Astrocyte of the spinal cord (primary cell): ENCODE measurements around the gene FLT4.
"Not testable (repeated sequence)": the region's sequence is repeated elsewhere in the genome, so short reads cannot be mapped to it uniquely, and the experiment has no call there.

Experiments
- DNase-seq: peaks from one replicate; pipeline ENCODE4 v3.0.0; 2011; ENCODE audit warnings: low read depth, low spot score
- H3K4me3 ChIP-seq: 2 replicates; pipeline ENCODE4 v1.5.1; 2011; ENCODE audit warnings: low read depth, mild to moderate bottlenecking, low read length, moderate library complexity
- in situ Hi-C: cut with HindIII; loops from 2 replicates; pipeline ENCODE4 v1.10.0; 2017; ENCODE audit warnings: low sequenced_read_pairs
- TF ChIP-seq, protein P1 (sequence below): IDR thresholded peaks from 2 replicates; pipeline ENCODE4 v1.5.1; 2012; ENCODE audit warnings: low read depth, mild to moderate bottlenecking, low read length, inconsistent platforms

FLT4 gene

DNA sequence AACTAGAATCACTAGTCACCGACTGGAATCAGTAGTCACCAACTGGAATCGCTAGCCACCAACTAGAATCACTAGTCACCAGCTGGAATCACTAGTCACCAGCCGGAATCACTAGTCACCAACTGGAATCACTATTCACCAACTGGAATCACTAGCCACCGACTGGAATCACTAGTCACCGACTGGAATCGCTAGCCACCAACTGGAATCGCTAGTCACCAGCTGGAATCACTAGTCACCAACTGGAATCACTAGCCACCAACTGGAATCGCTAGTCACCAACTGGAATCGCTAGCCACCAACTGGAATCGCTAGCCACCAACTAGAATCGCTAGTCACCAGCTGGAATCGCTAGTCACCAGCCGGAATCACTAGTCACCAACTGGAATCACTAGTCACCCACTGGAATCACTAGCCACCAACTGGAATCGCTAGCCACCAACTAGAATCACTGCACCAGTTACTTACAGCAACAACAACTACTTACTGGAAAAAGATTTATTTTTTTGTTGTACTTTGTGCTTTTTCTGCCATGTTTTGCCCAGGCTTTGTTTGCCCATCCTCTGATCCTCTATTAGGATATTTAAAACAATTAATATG is 25.7 kb upstream of the FLT4 start:
- H3K4me3 ChIP-seq, result no peak overlapping the region
- TF ChIP-seq, protein P1, sequence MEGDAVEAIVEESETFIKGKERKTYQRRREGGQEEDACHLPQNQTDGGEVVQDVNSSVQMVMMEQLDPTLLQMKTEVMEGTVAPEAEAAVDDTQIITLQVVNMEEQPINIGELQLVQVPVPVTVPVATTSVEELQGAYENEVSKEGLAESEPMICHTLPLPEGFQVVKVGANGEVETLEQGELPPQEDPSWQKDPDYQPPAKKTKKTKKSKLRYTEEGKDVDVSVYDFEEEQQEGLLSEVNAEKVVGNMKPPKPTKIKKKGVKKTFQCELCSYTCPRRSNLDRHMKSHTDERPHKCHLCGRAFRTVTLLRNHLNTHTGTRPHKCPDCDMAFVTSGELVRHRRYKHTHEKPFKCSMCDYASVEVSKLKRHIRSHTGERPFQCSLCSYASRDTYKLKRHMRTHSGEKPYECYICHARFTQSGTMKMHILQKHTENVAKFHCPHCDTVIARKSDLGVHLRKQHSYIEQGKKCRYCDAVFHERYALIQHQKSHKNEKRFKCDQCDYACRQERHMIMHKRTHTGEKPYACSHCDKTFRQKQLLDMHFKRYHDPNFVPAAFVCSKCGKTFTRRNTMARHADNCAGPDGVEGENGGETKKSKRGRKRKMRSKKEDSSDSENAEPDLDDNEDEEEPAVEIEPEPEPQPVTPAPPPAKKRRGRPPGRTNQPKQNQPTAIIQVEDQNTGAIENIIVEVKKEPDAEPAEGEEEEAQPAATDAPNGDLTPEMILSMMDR, result no peak
- in situ Hi-C loops, result no loop called here
- no peak for DNase-seq

DNA sequence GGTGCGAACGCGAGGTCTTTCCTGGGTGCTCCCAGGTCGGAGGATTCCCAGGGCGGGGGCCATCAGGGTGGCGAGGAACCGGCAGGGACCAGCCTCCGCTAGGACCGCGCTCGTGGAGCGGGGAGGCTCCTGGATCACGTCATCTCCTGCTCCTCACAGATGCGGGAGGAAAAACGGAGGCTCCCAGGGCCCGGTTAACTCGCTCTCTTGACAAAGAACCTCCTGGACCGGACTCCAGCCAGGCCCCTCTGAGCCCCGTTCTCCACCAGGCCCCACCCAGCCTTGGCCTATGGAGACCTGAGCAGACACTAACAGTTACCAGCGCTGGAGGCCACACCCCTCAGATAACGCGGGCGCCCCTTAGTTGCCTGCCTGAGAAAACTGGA is 24.7 kb upstream of the FLT4 start:
- DNase-seq, H3K4me3 ChIP-seq, in situ Hi-C loops: not testable (repeated sequence)

DNA sequence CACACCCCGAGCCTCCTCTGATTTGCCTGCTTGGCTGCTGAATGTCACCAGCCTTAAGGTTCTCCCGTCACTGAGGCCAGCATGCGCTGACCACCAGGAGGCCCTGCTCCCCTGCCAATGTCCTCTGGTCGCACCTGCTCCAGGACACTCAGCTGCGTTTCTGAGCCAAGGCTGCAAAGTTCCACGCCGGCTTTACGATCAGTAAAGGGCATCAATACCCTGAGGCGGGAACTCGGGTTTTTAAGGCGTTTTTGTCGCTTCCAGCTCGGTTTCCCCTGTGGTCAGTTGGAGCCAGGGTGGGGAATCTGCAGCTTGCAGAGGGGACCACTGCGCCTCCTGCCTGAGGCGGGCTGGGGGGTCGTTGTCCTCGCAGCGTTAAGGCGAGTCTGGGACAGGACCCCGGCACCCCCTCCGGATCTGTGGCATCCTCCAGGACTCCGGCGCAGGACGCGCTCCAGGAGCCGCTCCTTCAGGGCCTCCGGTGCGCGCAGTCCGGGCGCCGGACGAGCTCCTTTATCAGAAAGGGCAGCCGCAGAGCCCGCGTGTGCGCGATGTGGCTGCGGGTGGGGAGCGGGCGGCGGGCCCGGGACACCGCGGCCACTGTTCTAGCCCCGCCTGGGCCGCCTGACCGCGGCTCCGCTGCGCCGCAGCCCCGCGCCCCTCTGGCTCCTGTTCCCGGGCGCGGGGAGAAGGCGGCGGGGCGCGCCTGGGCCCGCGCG is 24.1 kb upstream of the FLT4 start:
- DNase-seq, result no peak
- no peak overlapping the region for H3K4me3 ChIP-seq
- TF ChIP-seq, protein P1, result no peak
- in situ Hi-C loops, result no loop called here

DNA sequence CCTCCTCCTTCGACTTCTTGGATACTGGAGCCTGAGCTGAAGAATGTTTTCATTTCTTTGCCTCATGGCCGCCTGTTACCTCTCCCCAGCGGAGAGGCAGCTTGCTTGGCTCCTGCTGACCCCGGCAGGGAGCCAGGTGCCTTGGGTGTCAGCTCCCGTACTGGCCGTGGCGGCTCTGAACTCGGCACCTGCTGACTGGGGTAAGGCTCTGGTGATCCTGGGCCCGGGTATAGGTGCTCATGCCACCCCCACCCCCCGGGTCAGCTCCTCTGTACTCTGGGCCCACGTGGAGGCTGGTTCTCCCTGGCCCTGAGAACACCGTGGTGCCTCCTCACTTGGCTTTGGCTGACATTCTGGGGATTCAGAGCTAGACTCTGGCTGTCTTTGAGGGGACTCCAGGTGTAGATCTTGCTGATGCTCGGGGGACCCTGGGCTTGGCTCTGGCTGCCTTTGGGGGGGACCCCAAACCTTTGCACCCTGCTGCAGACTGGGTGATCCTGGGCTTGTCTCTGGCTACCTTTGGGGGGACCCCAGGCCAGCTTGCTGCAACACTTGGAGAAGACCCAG is 22.6 kb upstream of the FLT4 start:
- DNase-seq, in situ Hi-C loops, H3K4me3 ChIP-seq: not testable (repeated sequence)

DNA sequence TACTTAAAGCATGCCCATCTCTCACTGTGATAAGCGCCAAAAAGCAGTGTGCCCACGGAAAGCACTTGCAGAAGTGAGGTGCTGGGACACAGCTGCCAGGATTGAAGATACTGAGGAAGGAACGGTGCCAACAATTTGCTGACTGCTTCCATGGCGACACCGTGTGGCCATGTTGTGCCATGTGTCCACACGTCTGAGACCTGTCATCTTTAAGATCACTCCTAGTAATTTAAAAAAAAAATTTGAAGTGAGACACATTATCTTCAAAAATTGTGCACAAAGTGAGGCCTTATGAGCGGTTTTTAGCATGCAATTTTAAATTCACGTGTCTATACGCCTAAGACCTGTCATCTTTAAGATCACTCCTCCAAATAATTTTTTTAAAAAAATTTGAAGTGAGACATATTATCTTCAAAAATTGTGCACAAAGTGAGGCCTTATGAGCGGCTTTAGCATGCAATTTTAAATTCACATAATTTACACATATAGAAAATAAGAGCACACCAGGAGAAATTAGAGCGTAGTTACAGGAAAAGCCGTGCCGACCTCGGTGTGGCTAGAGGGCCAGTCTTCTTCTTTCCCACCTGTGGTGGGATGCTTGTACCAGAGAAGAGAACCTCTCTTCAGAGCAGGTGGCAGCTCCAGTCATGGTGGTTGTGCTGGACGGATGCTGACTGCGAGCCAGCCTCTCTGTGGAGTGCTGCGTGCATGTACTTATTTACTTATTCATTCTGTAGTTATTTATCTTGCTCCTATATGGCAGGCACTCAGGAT is 21.4 kb upstream of the FLT4 start:
- in situ Hi-C loops, result no loop called here
- TF ChIP-seq, protein P1, result peak; percentile 59
- DNase-seq, result peak; percentile 29
- no peak overlapping the region for H3K4me3 ChIP-seq

DNA sequence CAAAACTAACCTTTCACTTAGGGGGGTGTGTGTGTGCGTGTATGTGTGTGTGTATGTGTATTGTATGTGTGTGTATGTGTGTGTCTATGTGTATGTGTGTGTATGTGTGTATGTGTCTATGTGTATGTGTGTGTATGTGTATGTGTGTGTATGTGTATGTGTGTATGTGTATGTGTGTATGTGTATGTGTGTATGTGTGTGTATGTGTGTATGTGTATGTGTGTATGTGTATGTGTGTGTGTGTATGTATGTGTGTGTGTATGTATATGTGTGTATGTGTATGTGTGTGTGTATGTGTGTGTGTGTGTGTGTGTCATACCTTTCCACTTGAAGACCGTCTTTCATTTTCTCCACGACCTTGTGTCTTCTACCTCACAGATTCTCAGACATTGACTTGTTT is 20.8 kb upstream of the FLT4 start:
- TF ChIP-seq, protein P1, result no peak
- no peak overlapping the region for H3K4me3 ChIP-seq

DNA sequence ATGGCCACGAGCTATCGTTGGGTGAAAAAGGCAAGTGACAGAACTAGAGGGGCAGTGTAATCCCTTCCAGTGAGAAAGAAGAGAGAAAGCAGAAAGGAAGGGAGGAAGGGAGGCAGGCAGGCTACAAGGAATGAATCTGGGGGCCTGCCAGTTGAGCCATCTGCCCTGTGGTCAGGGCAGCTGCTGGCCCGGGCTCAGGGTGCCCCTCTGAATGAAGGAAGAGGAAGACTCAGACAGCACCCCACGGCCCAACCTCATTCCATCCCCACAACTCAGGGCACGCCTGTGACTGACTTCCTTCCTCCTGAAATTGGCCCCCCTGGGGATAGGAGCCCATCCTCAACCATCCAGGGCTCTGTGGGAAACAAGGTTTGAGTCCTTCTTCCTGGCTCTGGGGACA is 20.3 kb upstream of the FLT4 start:
- in situ Hi-C loops, result no loop called here
- no peak for DNase-seq
- TF ChIP-seq, protein P1, result no peak
- no peak overlapping the region for H3K4me3 ChIP-seq

More for the DNA sequence above, 20.8 kb upstream of the FLT4 start:
- in situ Hi-C loops, result no loop called here
- DNase-seq, result no peak
